Natural killer cell (primary cell): ENCODE measurements around the gene CD68. TPM values are rescaled to one million over a fixed set of nuclear protein-coding genes. Genes with fewer than 3 reads are reported as not detected.
A peak's percentile ranks its signal among the peaks of the same experiment; 100 is the strongest.

Experiments
- ATAC-seq, 3 donors: fragments of 150-1000 bp in 2 of 3; fragments of 200-7000 bp in 1 of 3; cut with Tn5 transposase; 1 replicate in 1 of 3; 2 replicates in 2 of 3; pipeline ENCODE4 v1.10.0; 2021; ENCODE audit warnings: mild to moderate bottlenecking in 2 of 3, moderate library complexity in 2 of 3
- DNase-seq, 2 donors: peaks; one replicate each; pipeline versions ENCODE4 v3.0.0 to v3.0.0-alpha.2; 2013 to 2021; ENCODE audit warnings: mixed read lengths in 1 of 2
- H3K27ac ChIP-seq: one replicate; pipeline ENCODE4 v1.5.1; 2013; ENCODE audit warnings: mild to moderate bottlenecking, low read length
- H3K27me3 ChIP-seq: one replicate; pipeline ENCODE4 v1.6.1; 2013; ENCODE audit warnings: low read length; ENCODE audit not compliant: control insufficient read depth, insufficient read depth
- H3K36me3 ChIP-seq: one replicate; pipeline ENCODE4 v1.6.1; 2013; ENCODE audit warnings: low read length; ENCODE audit not compliant: control insufficient read depth, insufficient read depth
- H3K4me1 ChIP-seq: one replicate; pipeline ENCODE4 v1.6.1; 2013; ENCODE audit warnings: low read length; ENCODE audit not compliant: control insufficient read depth, insufficient read depth
- H3K4me3 ChIP-seq: one replicate; pipeline ENCODE4 v1.5.1; 2013; ENCODE audit warnings: low read length
- H3K9me3 ChIP-seq: one replicate; pipeline ENCODE4 v1.6.1; 2013; ENCODE audit warnings: low read length; ENCODE audit not compliant: control insufficient read depth, insufficient read depth
- H3K27ac Mint-ChIP-seq, 2 donors: one replicate each; pipeline ENCODE4 v1.8.0; 2022; ENCODE audit warnings: mild to moderate bottlenecking in 2 of 2, mixed read lengths in 2 of 2, moderate library complexity in 1 of 2
- H3K27me3 Mint-ChIP-seq, 2 donors: one replicate each; pipeline ENCODE4 v1.8.0; 2022; ENCODE audit warnings: low read depth in 2 of 2, mixed read lengths in 2 of 2
- H3K36me3 Mint-ChIP-seq: one replicate; pipeline ENCODE4 v1.8.0; 2022; ENCODE audit warnings: mixed read lengths
- H3K4me1 Mint-ChIP-seq, 2 donors: one replicate each; pipeline ENCODE4 v1.8.0; 2022; ENCODE audit warnings: mixed read lengths in 2 of 2
- H3K4me3 Mint-ChIP-seq: one replicate; pipeline ENCODE4 v1.8.0; 2022; ENCODE audit warnings: mild to moderate bottlenecking, moderate library complexity, mixed read lengths
- H3K9me3 Mint-ChIP-seq, 2 donors: one replicate each; pipeline ENCODE4 v1.8.0; 2022; ENCODE audit warnings: mixed read lengths in 2 of 2
- CTCF ChIP-seq: fragments of 200-600 bp; IDR thresholded peaks from one replicate; pipeline ENCODE4 v1.8.0; 2022; ENCODE audit warnings: antibody characterized with exemption
- WGBS: methylation state at CpG from one replicate; pipeline ENCODE4 v1.1.7; 2013; ENCODE audit warnings: missing lambda C conversion rate; ENCODE audit not compliant: insufficient coverage; 5-methylcytosine and 5-hydroxymethylcytosine counted together
- intact Hi-C: fragments of 100-400 bp; cut with micrococcal nuclease; formaldehyde crosslinking; loops from one replicate; pipeline ENCODE4 v1.14.2; 2022
- total RNA-seq, 4 donors: library from RNA; stranded (reverse); fragments of 120-200 nt in 1 of 4; gene quantifications; one replicate each; pipeline versions ENCODE4 v1.2.3 to v1.2.4, GENCODE V29; 2013 to 2022

The CD68 gene
- total RNA-seq, 3 donors from 2014 or later (not counting 1 experiment from before 2014, with no cell fraction given) = 1.4 to 24.7 (median 13.0) TPM

GRCh38 chr17:7583253-7584109 lies 4.0 kb downstream of the CD68 start, which contains the start of gene MPDU1:
Gene MPDU1, plus strand, starts transcription at chr17:7583852. Its CDS starts 11 bp downstream, at chr17:7583863.
- Mint-ChIP-seq H3K27ac (peak within 1 kb of the TSS; percentile 98 to 99), H3K36me3 (no peaks in the 10 kb centered on the region), H3K4me3 (peak within 1 kb of the TSS; percentile 96), H3K27me3 (no peaks in the 10 kb centered on the region), H3K4me1 (peaks cover 38 to 55% of the 10 kb centered on the region in 2 donors), H3K9me3 (no peaks in the 10 kb centered on the region)
- ATAC-seq (peak; percentile 80 to 93 (median 83)), DNase-seq (peak; percentile 93 to 98)
- TF ChIP-seq CTCF = no peak
- no peaks in the 10 kb centered on the region for H3K9me3 ChIP-seq
- 20% methylated on average over 69 of the region's 69 CpGs for WGBS
- H3K36me3 ChIP-seq = peaks cover 12% of the 10 kb centered on the region
- H3K27me3 ChIP-seq = no peaks in the 10 kb centered on the region
- intact Hi-C loops = loop anchor here (1.0 kb wide), 2 partner anchors 10 to 103 kb away; no protein-coding TSS in a partner anchor
- peak within 1 kb of the TSS; percentile 69 for H3K4me3 ChIP-seq
- peak within 1 kb of the TSS; percentile 88 for H3K27ac ChIP-seq
- H3K4me1 ChIP-seq = peaks cover 57% of the 10 kb centered on the region

GRCh38 chr17:7586673-7587419 lies 7.4 kb downstream of the CD68 start:
- no peak for DNase-seq
- H3K27me3 ChIP-seq = no peaks in the 10 kb centered on the region
- no peaks in the 10 kb centered on the region for H3K9me3 ChIP-seq
- Mint-ChIP-seq H3K27ac (peak overlapping the region in 1 of 2 donors; percentile 29), H3K36me3 (no peaks in the 10 kb centered on the region), H3K9me3 (no peaks in the 10 kb centered on the region), H3K4me3 (peak overlapping the region; percentile 40), H3K27me3 (no peaks in the 10 kb centered on the region), H3K4me1 (peaks cover 16 to 28% of the 10 kb centered on the region in 2 donors)
- WGBS = 96% methylated on average over 9 of the region's 9 CpGs
- H3K4me1 ChIP-seq = peaks cover 35% of the 10 kb centered on the region
- no peak overlapping the region for H3K4me3 ChIP-seq
- no peak for TF ChIP-seq CTCF
- no peak overlapping the region for H3K27ac ChIP-seq
- no peak for ATAC-seq
- intact Hi-C loops = no loop called here
- peaks cover 16% of the 10 kb centered on the region for H3K36me3 ChIP-seq

- peak overlapping the region in 1 of 2 donors; percentile 29 for H3K27ac Mint-ChIP-seq
- H3K4me3 ChIP-seq = no peak overlapping the region
- 83% methylated on average over 12 of the region's 12 CpGs for WGBS
Measured at GRCh38 chr17:7587420-7588151, 8.1 kb downstream of the CD68 start.

More at GRCh38 chr17:7587420-7588151, 8.1 kb downstream of the CD68 start:
- Histone ChIP-seq H3K9me3 (no peaks in the 10 kb centered on the region), H3K36me3 (peaks cover 23% of the 10 kb centered on the region), H3K27ac (no peak overlapping the region), H3K4me1 (peaks cover 28% of the 10 kb centered on the region), H3K27me3 (no peaks in the 10 kb centered on the region)
- Mint-ChIP-seq H3K4me1 (peaks cover 12 to 21% of the 10 kb centered on the region in 2 donors), H3K27me3 (no peaks in the 10 kb centered on the region), H3K9me3 (no peaks in the 10 kb centered on the region), H3K36me3 (no peaks in the 10 kb centered on the region), H3K4me3 (peak overlapping the region; percentile 40)
- intact Hi-C loops = loop anchor here (2.0 kb wide), 1 partner anchor 73 kb away; no protein-coding TSS in a partner anchor
- TF ChIP-seq CTCF = no peak
- ATAC-seq (no peak), DNase-seq (no peak)
